Measurements from ENCODE around the gene NAA10. TPM values are rescaled to one million over a fixed set of nuclear protein-coding genes. Genes with fewer than 3 reads are reported as not detected.
A peak's percentile ranks its signal among the peaks of the same experiment; 100 is the strongest.

The NAA10 gene
- total and polyA plus RNA-seq, 3 donors from 2014 or later = 33.9 to 52.8 (median 46.7) TPM

- intact Hi-C loops (cut with DNase I; ENCODE audit: low total_unique reads) = no loop called here
- Histone ChIP-seq H3K27me3 (no peaks in the 10 kb centered on the region), H3K4me3 (peak overlapping the region; percentile 47 to 63), H3K36me3 (ENCODE audit: low read depth, missing control alignments) (no peaks in the 10 kb centered on the region), H3K27ac (no peak overlapping the region), H3K4me1 (no peaks in the 10 kb centered on the region), H3K9me3 (no peaks in the 10 kb centered on the region)
- 4 to 6% methylated on average over 6 to 25 of the region's 33 CpGs for WGBS, 2 donors
- TF ChIP-seq CTCF (IDR thresholded peaks at IDR 0.05) (no peak), POLR2A (IDR thresholded peaks at IDR 0.05) (no peak)
- DNase-seq = no peak
Measured at GRCh38 chrX:153934148-153934761, 582 bp downstream of the NAA10 start.

- H3K27ac ChIP-seq = no peak overlapping the region
- no peak for TF ChIP-seq POLR2A (IDR thresholded peaks at IDR 0.05)
- no peak for TF ChIP-seq CTCF (IDR thresholded peaks at IDR 0.05)
Measured at GRCh38 chrX:153933748-153934147, 1.1 kb downstream of the NAA10 start.

GRCh38 chrX:153932220-153932915 is 2.5 kb downstream of the NAA10 start:
- 90 to 93% methylated on average over 11 to 13 of the region's 13 CpGs for WGBS, 2 donors
- Histone ChIP-seq H3K27ac (no peak overlapping the region), H3K4me3 (no peak overlapping the region), H3K9me3 (no peaks in the 10 kb centered on the region), H3K4me1 (peaks cover under 1% of the 10 kb centered on the region), H3K36me3 (ENCODE audit: low read depth, missing control alignments) (no peaks in the 10 kb centered on the region), H3K27me3 (no peaks in the 10 kb centered on the region)
- intact Hi-C loops (cut with DNase I; ENCODE audit: low total_unique reads) = no loop called here
- DNase-seq = no peak
- TF ChIP-seq CTCF (IDR thresholded peaks at IDR 0.05) (no peak), POLR2A (IDR thresholded peaks at IDR 0.05) (no peak)

More at GRCh38 chrX:153933748-153934147, 1.1 kb downstream of the NAA10 start:
- Histone ChIP-seq H3K9me3 (no peaks in the 10 kb centered on the region), H3K27me3 (no peaks in the 10 kb centered on the region), H3K4me1 (no peaks in the 10 kb centered on the region), H3K36me3 (ENCODE audit: low read depth, missing control alignments) (no peaks in the 10 kb centered on the region), H3K4me3 (peak overlapping the region in 1 of 2 donors; percentile 47)
- WGBS, 2 donors = 12 to 29% methylated on average over 7 of the region's 7 CpGs
- intact Hi-C loops (cut with DNase I; ENCODE audit: low total_unique reads) = no loop called here
- no peak for DNase-seq

- 95 to 100% methylated on average over 2 to 13 of the region's 13 CpGs for WGBS, 2 donors
- no peak for TF ChIP-seq POLR2A (IDR thresholded peaks at IDR 0.05)
- no peak for TF ChIP-seq CTCF (IDR thresholded peaks at IDR 0.05)
- no peak overlapping the region for H3K27ac ChIP-seq
Measured at GRCh38 chrX:153931748-153932147, 3.1 kb downstream of the NAA10 start.

More at GRCh38 chrX:153931748-153932147, 3.1 kb downstream of the NAA10 start:
- intact Hi-C loops (cut with DNase I; ENCODE audit: low total_unique reads) = no loop called here
- no peaks in the 10 kb centered on the region for H3K9me3 ChIP-seq
- no peaks in the 10 kb centered on the region for H3K27me3 ChIP-seq
- H3K4me3 ChIP-seq = no peak overlapping the region
- no peaks in the 10 kb centered on the region for H3K36me3 ChIP-seq (ENCODE audit: low read depth, missing control alignments)
- DNase-seq = no peak
- H3K4me1 ChIP-seq = peaks cover 7% of the 10 kb centered on the region
